HepG2 (cell line): ENCODE data around the gene PAPSS2.

Experiments used
- EZH2 ChIP-seq: conservative IDR thresholded peaks from 2 replicates; pipeline ENCODE4 v1.6.1; 2012; ENCODE audit warnings: mild to moderate bottlenecking, low read depth, low read length, moderate library complexity
- JUN ChIP-seq: sonication (generic); formaldehyde crosslinking; IDR thresholded peaks from 2 replicates; pipeline ENCODE4 v1.4.0; 2020; ENCODE audit warnings: mild to moderate bottlenecking, missing genetic modification reagents
- RAD21 ChIP-seq: fragments of 450-650 bp; formaldehyde crosslinking; IDR thresholded peaks from 2 replicates; pipeline ENCODE4 v1.5.0; 2020; ENCODE audit warnings: mild to moderate bottlenecking
- SMC3 ChIP-seq: IDR thresholded peaks from 2 replicates; pipeline ENCODE4 v1.6.1; 2011; ENCODE audit warnings: low read length, improper control_type of control experiment
- TCF12 ChIP-seq, 2 experiments: fragments of 450-650 bp in 1 of 2; sonication (generic) in 1 of 2; formaldehyde crosslinking in 1 of 2; IDR thresholded peaks; 2 replicates each; pipeline versions ENCODE4 v1.6.1 to v1.8.0; 2017 to 2022; ENCODE audit warnings: antibody characterized with exemption in 1 of 2, mild to moderate bottlenecking in 1 of 2, missing genetic modification reagents in 1 of 2, moderate library complexity in 1 of 2
- ZNF749 ChIP-seq: sonication (generic); formaldehyde crosslinking; IDR thresholded peaks from 2 replicates; pipeline ENCODE4 v1.8.0; 2022; ENCODE audit warnings: mild to moderate bottlenecking, missing genetic modification reagents, moderate library complexity, borderline replicate concordance
- TF ChIP-seq, protein P1 (sequence below): sonication (generic); formaldehyde crosslinking; IDR thresholded peaks from 2 replicates; pipeline ENCODE4 v1.8.1; 2023; ENCODE audit warnings: missing genetic modification reagents, mild to moderate bottlenecking, borderline replicate concordance

GRCh38 chr10:87715552-87716347, 56.1 kb downstream of the PAPSS2 start:
- TF ChIP-seq, protein P1, sequence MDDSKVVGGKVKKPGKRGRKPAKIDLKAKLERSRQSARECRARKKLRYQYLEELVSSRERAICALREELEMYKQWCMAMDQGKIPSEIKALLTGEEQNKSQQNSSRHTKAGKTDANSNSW (CRISPR knock-in tag) = no peak
- no peak for TF ChIP-seq RAD21 (CRISPR knock-in tag)
- TF ChIP-seq JUN (CRISPR knock-in tag) = no peak
- no peak for TF ChIP-seq EZH2
- TF ChIP-seq TCF12 (IDR thresholded peaks at IDR 0.05) = no peak
- no peak for TF ChIP-seq TCF12 (CRISPR knock-in tag; IDR thresholded peaks at IDR 0.05)
- no peak for TF ChIP-seq ZNF749 (CRISPR knock-in tag)
- TF ChIP-seq SMC3 = no peak
